DND-41 (cell line): ENCODE results near the gene SMARCAL1.

ENCODE experiments used
- ATAC-seq: fragments of 200-7000 bp; cut with Tn5 transposase; 3 replicates; pipeline ENCODE4 v1.9.1; 2021; ENCODE audit warnings: low read depth; ENCODE audit not compliant: insufficient read depth
- DNase-seq: peaks from one replicate; pipeline ENCODE4 v3.0.0-alpha.2; 2020
- H2AFZ ChIP-seq: 2 replicates; pipeline ENCODE4 v1.6.0; 2012; ENCODE audit warnings: low read depth, low read length
- H3K27ac ChIP-seq: 2 replicates; pipeline ENCODE4 v1.5.1; 2012; ENCODE audit warnings: low read length, inconsistent platforms
- H3K27me3 ChIP-seq: fragments of 200-600 bp; sonication (generic); 2 replicates; pipeline ENCODE4 v1.6.0; 2012; ENCODE audit warnings: low read length, mild to moderate bottlenecking, inconsistent platforms; ENCODE audit not compliant: insufficient read depth, poor library complexity
- H3K36me3 ChIP-seq: 2 replicates; pipeline ENCODE4 v1.5.1; 2012; ENCODE audit warnings: low read length, inconsistent platforms; ENCODE audit not compliant: insufficient read depth
- H3K4me1 ChIP-seq: 2 replicates; pipeline ENCODE4 v1.5.1; 2012; ENCODE audit warnings: mild to moderate bottlenecking, low read length; ENCODE audit not compliant: insufficient read depth
- H3K4me2 ChIP-seq: 2 replicates; pipeline ENCODE4 v1.6.0; 2012; ENCODE audit warnings: mild to moderate bottlenecking, moderate library complexity, low read length, inconsistent platforms; ENCODE audit not compliant: insufficient read depth
- H3K4me3 ChIP-seq, 2 experiments: fragments of 200-600 bp in 1 of 2; shearing (Covaris generic) in 1 of 2; 2 replicates each; pipeline ENCODE4 v1.5.1; 2012 to 2016; ENCODE audit warnings: inconsistent platforms in 2 of 2, low read length in 2 of 2, mild to moderate bottlenecking in 2 of 2, low read depth in 1 of 2, moderate library complexity in 1 of 2
- H3K79me2 ChIP-seq: 2 replicates; pipeline ENCODE4 v1.6.0; 2012; ENCODE audit warnings: low read length, inconsistent platforms; ENCODE audit not compliant: insufficient read depth
- H3K9ac ChIP-seq: 2 replicates; pipeline ENCODE4 v1.6.0; 2012; ENCODE audit warnings: low read depth, mild to moderate bottlenecking, inconsistent platforms, low read length, moderate library complexity
- H3K9me3 ChIP-seq: 2 replicates; pipeline ENCODE4 v1.5.1; 2012; ENCODE audit warnings: low read length, moderate library complexity, mild to moderate bottlenecking, inconsistent platforms; ENCODE audit not compliant: insufficient read depth, severe bottlenecking
- H4K20me1 ChIP-seq: 2 replicates; pipeline ENCODE4 v1.6.0; 2012; ENCODE audit warnings: low read length; ENCODE audit not compliant: insufficient read depth
- EZH2 ChIP-seq: IDR thresholded peaks from 3 replicates; pipeline ENCODE4 v1.6.1; 2012; ENCODE audit warnings: borderline replicate concordance, low read depth, mild to moderate bottlenecking, moderate library complexity, low read length, inconsistent platforms; ENCODE audit not compliant: severe bottlenecking
- TF ChIP-seq, protein P1 (sequence below): IDR thresholded peaks from 2 replicates; pipeline ENCODE4 v1.5.1; 2012; ENCODE audit warnings: borderline replicate concordance, low read length, moderate library complexity, mild to moderate bottlenecking; ENCODE audit not compliant: poor library complexity, severe bottlenecking; ENCODE audit errors: extremely low read depth

The SMARCAL1 gene

DNA sequence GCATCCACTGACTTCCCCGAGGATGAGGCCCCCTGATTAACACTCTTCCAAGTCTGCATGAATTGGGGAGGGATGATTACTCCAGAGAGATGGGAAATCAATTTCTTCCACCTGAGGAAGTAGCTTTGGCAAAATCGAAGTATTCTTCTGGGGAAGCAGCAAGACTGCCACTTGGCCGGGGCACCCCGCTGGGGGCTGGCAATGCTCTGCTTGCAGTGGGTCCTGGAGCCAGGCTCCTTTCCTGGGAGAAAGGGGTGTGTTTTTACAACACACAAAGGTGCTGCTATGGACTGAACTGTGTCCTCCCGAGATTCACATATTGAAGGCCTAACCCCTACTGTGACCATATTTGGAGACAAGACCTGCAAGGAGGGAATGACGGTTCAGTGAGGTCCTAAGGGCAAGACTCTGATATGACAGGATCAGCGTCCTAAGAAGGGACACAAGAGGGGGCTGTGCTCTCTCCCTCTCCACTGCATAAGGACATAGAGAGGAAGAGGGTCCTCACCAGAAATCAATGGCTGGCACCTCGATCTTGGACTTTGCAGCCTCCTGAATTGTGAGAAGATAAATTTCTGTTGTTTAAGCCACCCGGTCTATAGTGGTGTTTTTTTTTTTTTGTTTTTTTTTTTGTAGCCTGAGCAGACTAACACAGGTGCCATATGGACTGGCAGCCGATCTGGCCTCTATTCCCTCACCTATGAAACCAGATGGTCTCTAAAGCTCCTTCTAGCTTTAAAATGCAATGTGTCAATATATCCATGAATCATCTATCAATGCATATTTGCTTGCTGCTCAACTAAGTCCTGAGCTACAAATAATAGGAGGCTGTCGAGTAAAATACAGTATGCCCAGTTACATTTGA is 3.6 kb upstream of the SMARCAL1 start:
- Histone ChIP-seq H3K36me3 (no peaks in the 10 kb centered on the region; the same call in 1 of the 2 replicates), H3K79me2 (peaks cover 10% of the 10 kb centered on the region), H3K9ac (no peak overlapping the region), H2AFZ (no peak overlapping the region), H3K27ac (no peak overlapping the region), H3K4me1 (peaks cover 16% of the 10 kb centered on the region), H3K9me3 (no peaks in the 10 kb centered on the region), H3K4me2 (no peak overlapping the region), H4K20me1 (no peaks in the 10 kb centered on the region), H3K4me3 (no peak overlapping the region), H3K27me3 (peaks cover 14% of the 10 kb centered on the region)
- no peak for ATAC-seq
- TF ChIP-seq EZH2: no peak
- TF ChIP-seq, protein P1, sequence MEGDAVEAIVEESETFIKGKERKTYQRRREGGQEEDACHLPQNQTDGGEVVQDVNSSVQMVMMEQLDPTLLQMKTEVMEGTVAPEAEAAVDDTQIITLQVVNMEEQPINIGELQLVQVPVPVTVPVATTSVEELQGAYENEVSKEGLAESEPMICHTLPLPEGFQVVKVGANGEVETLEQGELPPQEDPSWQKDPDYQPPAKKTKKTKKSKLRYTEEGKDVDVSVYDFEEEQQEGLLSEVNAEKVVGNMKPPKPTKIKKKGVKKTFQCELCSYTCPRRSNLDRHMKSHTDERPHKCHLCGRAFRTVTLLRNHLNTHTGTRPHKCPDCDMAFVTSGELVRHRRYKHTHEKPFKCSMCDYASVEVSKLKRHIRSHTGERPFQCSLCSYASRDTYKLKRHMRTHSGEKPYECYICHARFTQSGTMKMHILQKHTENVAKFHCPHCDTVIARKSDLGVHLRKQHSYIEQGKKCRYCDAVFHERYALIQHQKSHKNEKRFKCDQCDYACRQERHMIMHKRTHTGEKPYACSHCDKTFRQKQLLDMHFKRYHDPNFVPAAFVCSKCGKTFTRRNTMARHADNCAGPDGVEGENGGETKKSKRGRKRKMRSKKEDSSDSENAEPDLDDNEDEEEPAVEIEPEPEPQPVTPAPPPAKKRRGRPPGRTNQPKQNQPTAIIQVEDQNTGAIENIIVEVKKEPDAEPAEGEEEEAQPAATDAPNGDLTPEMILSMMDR: no peak
- no peak for DNase-seq

GRCh38 chr2:216410550-216410949 is 1.7 kb upstream of the SMARCAL1 start:
- DNase-seq: no peak
- Histone ChIP-seq H3K27ac (no peak overlapping the region), H3K4me2 (no peak overlapping the region), H3K27me3 (peaks cover 11% of the 10 kb centered on the region), H4K20me1 (no peaks in the 10 kb centered on the region), H3K9ac (no peak overlapping the region), H3K36me3 (peaks cover 9% of the 10 kb centered on the region), H3K9me3 (no peaks in the 10 kb centered on the region), H3K4me1 (peaks cover 19% of the 10 kb centered on the region), H3K79me2 (peaks cover 13% of the 10 kb centered on the region), H2AFZ (no peak overlapping the region), H3K4me3 (no peak overlapping the region)
- ATAC-seq: no peak
- TF ChIP-seq, protein P1: no peak
- TF ChIP-seq EZH2: no peak

GRCh38 chr2:216413882-216414281 is 1.6 kb downstream of the SMARCAL1 start:
- no peak for DNase-seq
- no peak overlapping the region for H3K9ac ChIP-seq
- no peak overlapping the region for H2AFZ ChIP-seq
- peaks cover 19% of the 10 kb centered on the region for H3K4me1 ChIP-seq
- no peaks in the 10 kb centered on the region for H3K9me3 ChIP-seq
- TF ChIP-seq, protein P1: no peak
- TF ChIP-seq EZH2: no peak
- H3K36me3 ChIP-seq: peaks cover 18% of the 10 kb centered on the region
- ATAC-seq: no peak
- no peak overlapping the region for H3K27ac ChIP-seq
- H3K4me3 ChIP-seq: peak overlapping the region in 1 of 2 experiments; percentile 85; a peak in 2 of 4 replicates
- peaks cover 13% of the 10 kb centered on the region for H3K79me2 ChIP-seq
- H4K20me1 ChIP-seq: no peaks in the 10 kb centered on the region
- peak overlapping the region; percentile 81 for H3K4me2 ChIP-seq
- H3K27me3 ChIP-seq: no peaks in the 10 kb centered on the region
